Subcutaneous abdominal adipose tissue (tissue), 5 donors: ENCODE results near the gene KLRB1.
"Not testable (repeated sequence)": the region's sequence is repeated elsewhere in the genome, so short reads cannot be mapped to it uniquely, and the experiment has no call there.

Source experiments
- H3K27ac ChIP-seq: one replicate; pipeline ENCODE4 v1.7.0; 2013; ENCODE audit warnings: low read depth, mild to moderate bottlenecking, inconsistent platforms, low read length, moderate library complexity
- H3K27me3 ChIP-seq, 5 donors: one replicate each; pipeline ENCODE4 v1.7.0; 2013; ENCODE audit warnings: low read length in 5 of 5, inconsistent platforms in 1 of 5; ENCODE audit not compliant: control insufficient read depth in 5 of 5, insufficient read depth in 4 of 5
- H3K36me3 ChIP-seq, 5 donors: one replicate each; pipeline ENCODE4 v1.7.0; 2013; ENCODE audit warnings: low read length in 5 of 5; ENCODE audit not compliant: control insufficient read depth in 5 of 5, insufficient read depth in 5 of 5
- H3K4me1 ChIP-seq, 5 donors: one replicate each; pipeline ENCODE4 v1.7.0; 2013; ENCODE audit warnings: low read length in 5 of 5, mild to moderate bottlenecking in 3 of 5, moderate library complexity in 1 of 5; ENCODE audit not compliant: control insufficient read depth in 5 of 5, insufficient read depth in 5 of 5
- H3K4me3 ChIP-seq, 5 donors: one replicate each; pipeline ENCODE4 v1.7.0; 2013; ENCODE audit warnings: low read length in 5 of 5, low read depth in 1 of 5
- H3K9ac ChIP-seq, 5 donors: one replicate each; pipeline ENCODE4 v1.7.0; 2013; ENCODE audit warnings: low read length in 5 of 5, mild to moderate bottlenecking in 4 of 5, moderate library complexity in 3 of 5
- H3K9me3 ChIP-seq, 5 donors: one replicate each; pipeline ENCODE4 v1.7.0; 2013; ENCODE audit warnings: low read length in 5 of 5; ENCODE audit not compliant: control insufficient read depth in 5 of 5
- donor health status: healthy.
- donor health status: healthy.
- donor health status: healthy.
- donor health status: healthy.
- donor health status: healthy.

KLRB1 gene

DNA sequence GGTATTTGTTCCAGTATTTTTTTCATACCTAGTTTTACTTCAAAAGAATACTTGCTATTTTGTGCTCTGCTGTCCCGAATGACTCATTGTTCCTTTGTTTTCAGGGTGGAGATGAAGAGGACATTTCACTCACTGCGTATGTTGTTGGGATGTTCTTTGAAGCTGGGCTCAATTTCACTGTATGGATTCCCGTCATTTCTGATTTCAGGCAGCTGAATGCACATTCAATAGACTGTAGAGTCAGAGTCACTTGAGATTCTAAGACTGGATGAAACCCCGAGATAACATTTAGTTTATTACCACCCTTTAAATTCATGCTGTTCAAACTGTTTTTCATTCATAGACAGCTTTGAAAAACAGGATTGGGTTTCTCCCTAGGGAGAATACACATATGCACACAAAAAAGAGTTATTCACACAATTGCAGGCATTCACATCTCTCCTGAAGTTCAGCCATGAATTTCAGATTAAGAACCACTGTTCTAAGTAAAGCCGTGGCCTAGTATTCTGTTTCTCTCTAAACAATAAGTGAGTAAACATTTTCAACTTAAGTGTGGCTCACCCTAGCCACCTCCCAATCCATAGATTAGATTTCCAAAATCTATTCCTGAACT lies 44.8 kb downstream of the KLRB1 start:
- not testable (repeated sequence) for H3K27ac ChIP-seq, H3K36me3 ChIP-seq, H3K9ac ChIP-seq, H3K27me3 ChIP-seq, H3K4me3 ChIP-seq, H3K9me3 ChIP-seq, H3K4me1 ChIP-seq

- H3K4me1 ChIP-seq, H3K9me3 ChIP-seq, H3K4me3 ChIP-seq, H3K27me3 ChIP-seq, H3K9ac ChIP-seq, H3K36me3 ChIP-seq, H3K27ac ChIP-seq: not testable (repeated sequence)
Observed at GRCh38 chr12:9545489-9545888, 62.2 kb downstream of the KLRB1 start.
